Head of caudate nucleus (tissue), 42 donors: ENCODE measurements around the gene G6PC3.
A peak's percentile ranks its signal among the peaks of the same experiment; 100 is the strongest.
"Not testable (repeated sequence)": the region's sequence is repeated elsewhere in the genome, so short reads cannot be mapped to it uniquely, and the experiment has no call there.

Experiments used
- DNase-seq, 42 donors: peaks; one replicate each; pipeline versions ENCODE4 v3.0.0 to v3.0.0-alpha.2; 2020 to 2021; ENCODE audit warnings: mixed read lengths in 7 of 42
- intact Hi-C: fragments of 100-400 bp; cut with DNase I; formaldehyde crosslinking; loops from one replicate; pipeline ENCODE4 v1.15.0; 2022

Gene G6PC3, protein sequence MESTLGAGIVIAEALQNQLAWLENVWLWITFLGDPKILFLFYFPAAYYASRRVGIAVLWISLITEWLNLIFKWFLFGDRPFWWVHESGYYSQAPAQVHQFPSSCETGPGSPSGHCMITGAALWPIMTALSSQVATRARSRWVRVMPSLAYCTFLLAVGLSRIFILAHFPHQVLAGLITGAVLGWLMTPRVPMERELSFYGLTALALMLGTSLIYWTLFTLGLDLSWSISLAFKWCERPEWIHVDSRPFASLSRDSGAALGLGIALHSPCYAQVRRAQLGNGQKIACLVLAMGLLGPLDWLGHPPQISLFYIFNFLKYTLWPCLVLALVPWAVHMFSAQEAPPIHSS

GRCh38 chr17:44070455-44071197 lies at the start of gene G6PC3:
G6PC3 (plus strand) TSS chr17:44070735; CDS start chr17:44070966, 231 bp downstream.
- peak; percentile 90 to 98 (median 95) for DNase-seq
- intact Hi-C loops = loop anchor here (5.0 kb wide), 1 partner anchor 42 kb away; no protein-coding TSS in a partner anchor

DNA sequence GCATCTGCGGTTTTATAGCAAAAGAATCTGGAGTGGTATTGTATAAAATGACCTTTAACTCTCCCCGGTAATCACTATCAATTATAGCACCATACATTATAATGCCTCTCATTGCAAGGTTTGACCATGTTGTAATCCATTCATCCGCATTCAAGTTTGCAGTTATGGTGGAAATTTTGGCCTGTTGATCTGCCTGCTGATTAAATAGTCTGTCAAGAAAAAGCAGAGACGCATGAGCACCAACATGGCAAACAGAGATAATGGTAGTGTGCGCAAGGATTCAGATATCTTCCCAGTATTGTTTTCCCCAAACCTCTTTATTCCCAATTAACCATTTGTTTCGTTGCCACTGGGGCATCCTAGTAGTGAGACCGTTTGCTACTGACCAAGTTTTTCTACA lies 49.3 kb upstream of the G6PC3 start:
- intact Hi-C loops, DNase-seq: not testable (repeated sequence)

DNA sequence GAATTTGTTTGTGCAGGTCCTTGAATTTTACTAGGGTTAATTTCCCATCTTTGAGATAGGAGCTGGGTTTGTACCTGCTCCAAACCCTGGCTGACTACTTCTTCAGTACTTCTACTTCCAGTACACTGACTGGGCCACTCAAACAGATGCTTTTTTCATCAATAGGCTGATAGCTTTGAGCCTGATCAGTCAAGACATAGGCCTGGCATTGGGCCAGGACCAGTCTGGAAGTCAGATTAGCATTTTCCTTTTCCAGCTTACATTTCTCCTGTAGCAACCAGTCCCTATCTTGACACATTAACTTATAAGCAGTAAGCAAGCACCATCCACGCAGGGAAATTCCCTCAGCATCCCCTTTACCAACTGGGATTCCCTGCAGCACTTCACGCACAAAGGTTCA lies 48.3 kb upstream of the G6PC3 start:
- intact Hi-C loops = no loop called here

DNA sequence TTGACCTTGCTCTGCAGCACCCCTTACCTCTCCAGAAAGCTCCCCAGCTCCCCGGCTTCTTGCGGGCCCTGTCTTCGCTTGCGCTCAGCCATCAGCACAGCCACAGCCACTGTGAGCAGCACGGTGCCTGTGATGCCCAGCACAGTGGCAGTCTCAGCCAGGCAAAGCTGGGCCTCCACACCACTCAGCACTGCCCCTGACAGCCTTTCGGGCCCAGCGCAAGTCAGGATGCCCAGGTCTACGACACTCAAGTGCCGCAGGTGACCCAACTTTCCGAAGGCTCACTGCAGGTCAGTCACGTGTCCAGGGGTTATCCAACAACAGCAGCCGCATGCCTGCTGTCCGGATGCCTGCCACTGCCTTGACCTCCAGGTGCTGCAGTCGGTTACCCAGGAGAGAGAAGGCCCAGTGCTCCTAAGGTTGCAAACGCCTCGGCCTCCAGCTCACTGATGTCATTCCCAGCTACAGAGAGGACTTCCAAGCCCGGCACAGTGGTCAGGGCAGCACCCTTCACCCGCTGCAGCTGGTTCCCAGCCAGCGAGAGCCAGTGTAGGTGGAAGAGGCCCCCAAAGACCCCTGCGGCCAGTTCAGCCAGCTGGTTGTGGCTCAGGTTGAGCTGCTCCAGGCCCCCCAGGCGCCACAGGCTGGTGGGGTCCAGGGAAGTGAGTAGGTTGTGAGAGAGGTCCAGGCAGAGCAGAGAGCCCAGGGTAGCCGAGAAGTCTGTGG lies 46.8 kb upstream of the G6PC3 start:
- intact Hi-C loops = no loop called here
- DNase-seq = no peak

More for the DNA sequence above, 48.3 kb upstream of the G6PC3 start:
- DNase-seq = no peak

DNA sequence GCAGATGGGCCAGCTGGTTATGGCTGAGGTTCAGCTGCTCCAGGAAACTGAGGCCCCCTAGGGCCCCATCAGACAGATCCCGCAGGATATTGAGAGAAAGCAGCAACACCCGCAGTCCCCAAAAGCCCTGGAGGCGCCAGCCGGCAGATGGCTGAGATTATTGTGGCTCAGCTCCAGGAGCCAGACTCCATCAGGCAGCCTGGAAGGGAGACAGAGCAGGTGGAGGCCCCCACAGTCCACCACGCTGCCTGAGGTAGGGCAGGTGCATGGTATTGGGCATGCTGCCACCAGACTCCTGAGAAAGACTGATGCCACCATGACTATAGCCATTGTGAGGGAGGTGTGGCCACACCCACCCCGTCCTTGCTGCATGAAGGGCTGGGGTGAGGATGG lies 46.3 kb upstream of the G6PC3 start:
- intact Hi-C loops = no loop called here

DNA sequence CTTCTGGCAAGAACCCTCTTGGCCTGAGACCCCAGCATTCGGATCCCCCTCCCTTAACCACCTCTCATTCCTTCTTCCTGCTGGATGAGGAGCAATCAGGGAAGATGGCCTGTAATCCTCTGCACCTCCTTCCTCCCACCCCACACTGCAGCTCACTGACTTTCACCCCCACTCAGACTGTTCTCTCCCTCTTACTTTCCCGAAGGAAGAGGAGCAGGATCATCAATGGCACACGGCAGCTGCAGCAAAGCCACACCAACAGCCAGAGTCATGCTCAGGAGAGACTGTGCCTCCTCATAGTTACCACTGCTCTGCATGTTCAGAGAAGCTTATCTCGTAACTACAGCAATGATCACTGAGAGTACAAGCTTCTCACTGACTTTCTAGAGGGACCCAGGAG lies 45.7 kb upstream of the G6PC3 start:
- peak in 15 of 42 donors; percentile 8 to 66 (median 42) for DNase-seq
- intact Hi-C loops = no loop called here

More for the DNA sequence above, 46.3 kb upstream of the G6PC3 start:
- DNase-seq = no peak

DNA sequence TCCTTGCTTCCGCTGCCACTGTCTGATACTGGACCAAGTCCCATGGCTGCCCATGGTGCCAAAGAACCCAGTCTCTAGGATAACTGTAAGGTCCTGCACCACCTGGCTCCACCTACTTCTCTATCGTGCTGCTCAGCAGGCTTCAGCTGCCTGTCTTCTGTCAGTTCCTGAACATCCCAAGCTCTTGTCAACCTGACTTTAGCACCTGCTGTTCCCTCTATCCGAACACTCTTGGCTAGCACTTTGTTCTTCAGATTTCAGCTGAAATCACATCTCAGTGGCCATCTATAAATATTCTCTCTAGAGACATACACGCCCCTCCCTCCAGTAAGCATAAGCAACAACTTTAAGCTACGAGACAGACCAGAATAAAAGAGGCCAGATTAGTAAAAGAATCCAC lies 40.8 kb upstream of the G6PC3 start:
- no peak for DNase-seq
- intact Hi-C loops = no loop called here

GRCh38 chr17:44030482-44030881 lies 40.1 kb upstream of the G6PC3 start:
- no peak for DNase-seq
- intact Hi-C loops = no loop called here

DNA sequence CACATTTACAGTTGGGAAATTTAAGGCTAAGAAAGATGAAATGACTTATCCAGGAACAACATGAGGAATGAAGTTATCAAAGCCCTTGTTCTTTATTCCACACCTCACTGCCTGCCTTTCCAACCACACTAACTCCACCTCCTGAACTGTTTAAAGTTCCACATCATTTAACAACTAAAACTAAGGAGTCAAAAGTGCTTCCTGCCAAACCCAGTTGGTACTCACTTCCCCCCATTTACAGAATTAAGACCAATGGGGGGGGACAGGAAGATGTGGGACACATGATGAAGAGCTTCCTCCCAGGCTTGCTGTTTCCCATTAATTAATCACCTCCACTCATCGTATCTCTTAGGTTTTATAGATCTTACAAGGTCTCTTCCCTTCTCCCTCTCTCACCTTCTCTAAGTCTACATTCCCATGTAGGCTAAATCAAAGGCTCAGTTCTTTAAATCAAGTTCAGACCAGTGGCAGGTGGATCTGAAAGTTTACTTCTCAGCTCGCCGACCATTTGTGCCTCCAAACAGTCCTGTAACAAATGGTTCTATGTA lies 36.6 kb upstream of the G6PC3 start:
- intact Hi-C loops = no loop called here
- DNase-seq = no peak

GRCh38 chr17:44034688-44035087 lies 35.8 kb upstream of the G6PC3 start:
- intact Hi-C loops, DNase-seq: not testable (repeated sequence)

- DNase-seq = no peak
- intact Hi-C loops = no loop called here
These were observed 33.1 kb upstream of the G6PC3 start for GRCh38 chr17:44037471-44037870.

DNA sequence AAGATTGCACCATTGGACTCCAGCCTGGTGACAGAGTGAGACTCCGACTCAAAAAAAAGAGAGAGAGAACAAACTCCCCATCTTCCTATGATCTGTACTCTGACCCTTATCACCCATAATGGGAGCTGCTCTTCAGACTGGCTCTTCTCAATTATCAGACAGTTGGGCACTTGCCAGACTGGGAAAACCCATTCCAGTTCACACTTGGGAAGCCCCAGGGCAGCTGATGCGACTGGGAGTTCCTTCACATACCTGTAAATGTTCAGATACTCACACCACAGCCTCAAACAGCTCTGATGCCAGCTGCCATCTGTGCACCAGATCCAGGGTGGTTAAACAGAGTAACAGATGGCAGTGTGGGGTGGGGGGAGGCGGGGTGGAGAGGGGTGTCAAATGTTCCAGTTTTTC lies 31.9 kb upstream of the G6PC3 start:
- DNase-seq = no peak

GRCh38 chr17:44039829-44040635 lies 30.5 kb upstream of the G6PC3 start:
- no peak for DNase-seq
- intact Hi-C loops = no loop called here

More for the DNA sequence above, 31.9 kb upstream of the G6PC3 start:
- intact Hi-C loops = no loop called here

GRCh38 chr17:44043272-44043696 lies 27.3 kb upstream of the G6PC3 start:
- DNase-seq = peak in 1 of 42 donors; percentile 9
- intact Hi-C loops = no loop called here

DNA sequence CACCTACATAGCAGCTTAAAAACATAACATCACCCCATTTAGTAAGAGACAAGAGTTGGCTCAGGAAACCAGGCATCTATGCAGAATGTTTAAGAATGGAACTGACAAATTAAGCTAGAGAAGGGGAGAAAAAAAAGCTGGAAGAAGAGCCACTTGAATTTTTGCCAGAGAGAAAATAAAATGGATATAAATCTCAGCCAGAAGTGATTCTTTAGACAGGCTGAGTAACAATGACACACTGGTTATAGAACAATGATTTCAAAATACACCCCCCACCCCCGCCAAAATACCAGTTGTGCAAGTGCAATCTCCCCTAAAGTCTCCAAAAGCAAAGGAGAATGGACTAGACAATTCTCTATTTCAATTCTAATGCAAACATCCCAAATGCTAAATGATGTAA lies 26.5 kb upstream of the G6PC3 start:
- no peak for DNase-seq
- intact Hi-C loops = no loop called here

GRCh38 chr17:44045486-44045885 lies 25.0 kb upstream of the G6PC3 start:
- intact Hi-C loops = no loop called here
- no peak for DNase-seq

DNA sequence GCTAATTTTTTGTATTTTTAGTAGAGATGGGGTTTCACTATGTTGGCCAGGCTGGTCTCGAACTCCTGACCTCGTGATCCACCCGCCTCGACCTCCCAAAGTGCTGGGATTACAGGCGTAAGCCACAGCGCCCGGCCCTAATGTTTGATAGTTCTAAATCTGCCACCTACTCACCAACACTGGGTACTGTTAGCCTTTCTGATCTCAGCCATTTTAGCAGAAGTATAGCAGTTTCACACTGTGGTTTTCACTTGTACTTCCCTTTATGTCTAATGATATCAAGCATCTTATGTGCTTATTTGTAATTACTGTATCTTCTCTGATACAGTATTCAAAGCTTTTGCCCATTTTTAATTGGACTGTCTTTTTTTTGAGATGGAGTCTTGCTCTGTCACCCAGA lies 23.6 kb upstream of the G6PC3 start:
- intact Hi-C loops, DNase-seq: not testable (repeated sequence)

DNA sequence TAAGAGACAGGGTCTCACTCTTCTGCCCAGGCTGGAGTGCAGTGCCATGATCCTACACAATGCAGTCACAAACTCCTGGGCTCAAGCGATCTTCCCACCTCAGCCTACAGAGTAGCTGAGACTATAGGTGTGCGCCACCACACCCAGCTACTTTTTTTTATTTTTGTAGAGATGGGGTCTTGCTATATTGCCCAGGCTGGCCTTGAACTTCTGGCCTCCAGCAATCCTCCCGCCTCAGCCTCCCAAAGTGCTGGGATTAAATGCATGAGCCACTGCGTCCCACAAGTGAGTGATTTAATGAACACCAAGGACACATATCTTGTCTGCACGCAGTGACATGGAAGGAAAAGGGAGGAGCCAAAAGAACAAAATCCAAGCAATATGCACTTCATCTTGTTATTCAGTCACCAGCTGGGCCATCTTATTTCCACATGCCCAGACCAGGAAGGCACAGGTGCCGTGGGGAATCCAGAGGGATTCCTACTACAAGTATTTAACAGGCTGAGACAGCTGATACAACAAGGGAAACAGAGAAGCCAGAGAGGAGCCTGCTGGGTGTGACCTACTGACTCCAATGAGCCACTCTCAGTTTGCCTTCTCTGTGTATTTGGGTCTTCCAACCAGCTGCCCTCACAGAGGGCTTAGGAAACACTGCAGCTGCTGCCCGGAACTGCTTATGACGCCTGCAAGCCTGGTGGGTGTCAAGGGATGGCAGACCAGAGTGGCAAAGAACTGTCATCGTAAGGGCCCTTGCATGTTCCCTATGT lies 21.1 kb upstream of the G6PC3 start:
- no peak for DNase-seq
- intact Hi-C loops = no loop called here
